NB4 (cell line): Measurements from ENCODE around the gene CROCC2.

Source experiments
- DNase-seq: peaks from one replicate; pipeline ENCODE4 v3.0.0; 2010; ENCODE audit warnings: low read depth
- H3K4me3 ChIP-seq: one replicate; pipeline ENCODE4 v1.5.1; 2011; ENCODE audit warnings: mild to moderate bottlenecking, low read depth, low read length, moderate library complexity
- MYC ChIP-seq: IDR thresholded peaks from 2 replicates; pipeline ENCODE4 v1.6.1; 2011; ENCODE audit warnings: low read depth, low read length
- POLR2A ChIP-seq: IDR thresholded peaks from 2 replicates; pipeline ENCODE4 v1.6.1; 2011; ENCODE audit warnings: mild to moderate bottlenecking; ENCODE audit not compliant: insufficient read length; ENCODE audit errors: extremely low read depth
- TF ChIP-seq, protein P1 (sequence below): IDR thresholded peaks from one replicate; pipeline ENCODE4 v1.5.1; 2012; ENCODE audit warnings: low read depth, low read length
- TF ChIP-seq, protein P2 (sequence below): IDR thresholded peaks from 2 replicates; pipeline ENCODE4 v1.6.1; 2011; ENCODE audit warnings: low read depth, low read length

Gene CROCC2

DNA sequence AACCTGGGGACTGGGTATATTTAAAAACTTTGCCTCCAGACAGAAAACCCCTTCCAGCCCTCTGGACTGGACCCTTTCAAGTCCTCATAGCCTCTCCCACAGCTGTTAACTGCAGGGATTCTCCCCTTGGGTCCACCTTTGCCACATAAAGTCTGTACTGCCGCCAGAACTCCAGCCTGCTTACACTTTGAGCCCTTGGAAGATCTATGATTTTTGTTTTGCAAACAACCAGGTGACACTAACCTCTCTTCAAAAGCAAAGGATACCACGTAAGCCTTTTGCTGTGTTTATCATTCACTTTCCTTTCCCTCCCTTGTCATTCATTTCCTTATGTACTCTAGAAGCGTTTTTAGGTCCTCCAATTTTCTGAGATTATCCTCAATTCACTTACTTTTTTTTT, 41.7 kb upstream of the CROCC2 start:
- no peak for DNase-seq
- no peak for TF ChIP-seq POLR2A
- H3K4me3 ChIP-seq = no peak overlapping the region

DNA sequence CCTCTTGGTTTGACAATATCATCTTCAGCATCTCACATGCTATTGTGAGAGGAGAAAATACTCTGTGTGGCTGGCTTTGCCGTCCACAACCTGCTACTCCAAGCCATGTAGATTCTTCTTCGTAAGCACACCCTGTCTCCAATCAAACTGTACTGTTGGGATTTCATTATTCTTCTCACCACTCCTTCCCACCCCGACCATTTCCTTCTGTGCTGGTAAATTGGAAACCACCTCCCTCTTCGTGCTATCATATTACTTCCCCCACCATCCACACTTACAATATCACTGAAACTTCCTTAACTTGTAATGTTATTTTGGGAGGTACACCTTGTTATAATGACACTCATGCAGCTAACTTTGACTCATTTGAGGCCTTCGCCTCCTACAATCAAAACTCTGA, 40.7 kb upstream of the CROCC2 start:
- DNase-seq = peak; percentile 58
- no peak overlapping the region for H3K4me3 ChIP-seq
- TF ChIP-seq, protein P1, sequence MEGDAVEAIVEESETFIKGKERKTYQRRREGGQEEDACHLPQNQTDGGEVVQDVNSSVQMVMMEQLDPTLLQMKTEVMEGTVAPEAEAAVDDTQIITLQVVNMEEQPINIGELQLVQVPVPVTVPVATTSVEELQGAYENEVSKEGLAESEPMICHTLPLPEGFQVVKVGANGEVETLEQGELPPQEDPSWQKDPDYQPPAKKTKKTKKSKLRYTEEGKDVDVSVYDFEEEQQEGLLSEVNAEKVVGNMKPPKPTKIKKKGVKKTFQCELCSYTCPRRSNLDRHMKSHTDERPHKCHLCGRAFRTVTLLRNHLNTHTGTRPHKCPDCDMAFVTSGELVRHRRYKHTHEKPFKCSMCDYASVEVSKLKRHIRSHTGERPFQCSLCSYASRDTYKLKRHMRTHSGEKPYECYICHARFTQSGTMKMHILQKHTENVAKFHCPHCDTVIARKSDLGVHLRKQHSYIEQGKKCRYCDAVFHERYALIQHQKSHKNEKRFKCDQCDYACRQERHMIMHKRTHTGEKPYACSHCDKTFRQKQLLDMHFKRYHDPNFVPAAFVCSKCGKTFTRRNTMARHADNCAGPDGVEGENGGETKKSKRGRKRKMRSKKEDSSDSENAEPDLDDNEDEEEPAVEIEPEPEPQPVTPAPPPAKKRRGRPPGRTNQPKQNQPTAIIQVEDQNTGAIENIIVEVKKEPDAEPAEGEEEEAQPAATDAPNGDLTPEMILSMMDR = no peak
- TF ChIP-seq MYC (no peak), POLR2A (no peak)
- TF ChIP-seq, protein P2, sequence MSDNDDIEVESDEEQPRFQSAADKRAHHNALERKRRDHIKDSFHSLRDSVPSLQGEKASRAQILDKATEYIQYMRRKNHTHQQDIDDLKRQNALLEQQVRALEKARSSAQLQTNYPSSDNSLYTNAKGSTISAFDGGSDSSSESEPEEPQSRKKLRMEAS = no peak

DNA sequence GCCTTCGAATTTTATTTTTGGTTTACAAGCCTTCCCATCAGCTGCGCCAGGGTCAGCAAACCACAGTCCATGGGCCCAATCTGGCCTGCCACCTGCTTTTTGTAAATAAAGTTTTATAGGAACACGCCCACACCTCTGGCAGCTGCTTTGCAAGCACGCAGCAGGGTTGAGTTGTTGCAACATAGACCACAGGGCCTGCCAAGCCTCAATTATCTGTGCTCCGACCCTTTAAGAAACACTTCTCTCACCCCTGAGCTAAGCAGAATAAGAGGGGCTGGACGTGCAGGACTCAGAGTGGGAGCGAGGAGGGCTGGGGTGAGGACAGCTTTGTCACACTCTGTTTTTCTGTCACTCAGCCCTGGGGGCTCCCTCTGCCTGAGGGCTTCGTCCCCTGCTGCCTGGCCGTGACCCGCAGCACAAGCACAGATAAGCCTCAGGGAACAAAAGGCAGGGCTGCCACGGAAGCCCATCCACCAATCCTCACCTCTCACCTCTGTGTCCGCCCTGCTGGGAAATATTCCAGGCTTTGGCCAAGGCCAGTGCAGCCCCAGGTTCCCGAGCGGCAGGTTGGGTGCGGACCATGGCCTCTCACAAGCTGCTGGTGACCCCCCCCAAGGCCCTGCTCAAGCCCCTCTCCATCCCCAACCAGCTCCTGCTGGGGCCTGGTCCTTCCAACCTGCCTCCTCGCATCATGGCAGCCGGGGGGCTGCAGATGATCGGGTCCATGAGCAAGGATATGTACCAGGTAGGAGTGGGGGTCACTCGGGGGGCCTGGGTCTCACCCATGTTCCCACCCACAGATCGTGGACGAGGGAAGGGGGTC, 37.6 kb upstream of the CROCC2 start, which contains the start of gene AGXT:
TSS of gene AGXT (plus strand) at position 539 of the 823 bp plus-strand sequence. CDS start at position 581, 42 bp downstream.
- TF ChIP-seq, protein P2 = peak; percentile 81
- TF ChIP-seq POLR2A (no peak), MYC (peak; percentile 90)
- TF ChIP-seq, protein P1 = no peak
- DNase-seq = peak; percentile 92
- no peak within 1 kb of the TSS for H3K4me3 ChIP-seq

DNA sequence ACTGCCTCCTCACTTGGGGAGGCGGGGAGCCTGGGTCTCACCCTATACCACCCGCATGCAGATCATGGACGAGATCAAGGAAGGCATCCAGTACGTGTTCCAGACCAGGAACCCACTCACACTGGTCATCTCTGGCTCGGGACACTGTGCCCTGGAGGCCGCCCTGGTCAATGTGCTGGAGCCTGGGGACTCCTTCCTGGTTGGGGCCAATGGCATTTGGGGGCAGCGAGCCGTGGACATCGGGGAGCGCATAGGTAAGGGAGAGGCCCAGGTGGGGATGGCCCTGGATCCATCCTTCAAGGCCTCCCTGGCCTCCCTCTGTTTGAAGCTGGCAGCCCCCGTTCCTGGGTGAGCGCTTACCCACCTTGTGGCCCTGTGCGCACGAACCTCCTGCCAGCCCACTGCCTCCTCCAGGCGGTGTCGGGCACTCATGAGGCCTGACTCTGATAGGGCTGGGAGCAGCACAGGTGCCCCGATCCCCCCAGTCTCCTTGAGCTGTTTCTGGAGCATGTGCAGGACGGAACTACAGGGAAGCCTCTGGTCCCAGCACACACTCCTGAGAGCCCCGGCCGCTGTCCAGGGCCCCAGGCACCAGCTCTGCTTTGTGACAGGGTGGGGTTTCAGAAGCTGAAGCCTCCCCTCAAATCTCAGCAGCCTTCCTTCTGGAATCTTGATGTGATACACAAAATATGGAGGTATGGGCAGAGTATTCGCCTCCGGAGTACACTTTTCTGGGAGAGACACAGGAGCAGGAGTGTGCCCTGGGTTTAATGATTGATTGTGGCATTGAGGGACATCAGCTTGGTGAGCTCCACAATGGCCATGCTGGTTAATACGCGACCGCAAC, 36.8 kb upstream of the CROCC2 start:
- no peak for TF ChIP-seq MYC
- TF ChIP-seq, protein P2 = no peak
- no peak for TF ChIP-seq POLR2A
- H3K4me3 ChIP-seq = no peak overlapping the region

DNA sequence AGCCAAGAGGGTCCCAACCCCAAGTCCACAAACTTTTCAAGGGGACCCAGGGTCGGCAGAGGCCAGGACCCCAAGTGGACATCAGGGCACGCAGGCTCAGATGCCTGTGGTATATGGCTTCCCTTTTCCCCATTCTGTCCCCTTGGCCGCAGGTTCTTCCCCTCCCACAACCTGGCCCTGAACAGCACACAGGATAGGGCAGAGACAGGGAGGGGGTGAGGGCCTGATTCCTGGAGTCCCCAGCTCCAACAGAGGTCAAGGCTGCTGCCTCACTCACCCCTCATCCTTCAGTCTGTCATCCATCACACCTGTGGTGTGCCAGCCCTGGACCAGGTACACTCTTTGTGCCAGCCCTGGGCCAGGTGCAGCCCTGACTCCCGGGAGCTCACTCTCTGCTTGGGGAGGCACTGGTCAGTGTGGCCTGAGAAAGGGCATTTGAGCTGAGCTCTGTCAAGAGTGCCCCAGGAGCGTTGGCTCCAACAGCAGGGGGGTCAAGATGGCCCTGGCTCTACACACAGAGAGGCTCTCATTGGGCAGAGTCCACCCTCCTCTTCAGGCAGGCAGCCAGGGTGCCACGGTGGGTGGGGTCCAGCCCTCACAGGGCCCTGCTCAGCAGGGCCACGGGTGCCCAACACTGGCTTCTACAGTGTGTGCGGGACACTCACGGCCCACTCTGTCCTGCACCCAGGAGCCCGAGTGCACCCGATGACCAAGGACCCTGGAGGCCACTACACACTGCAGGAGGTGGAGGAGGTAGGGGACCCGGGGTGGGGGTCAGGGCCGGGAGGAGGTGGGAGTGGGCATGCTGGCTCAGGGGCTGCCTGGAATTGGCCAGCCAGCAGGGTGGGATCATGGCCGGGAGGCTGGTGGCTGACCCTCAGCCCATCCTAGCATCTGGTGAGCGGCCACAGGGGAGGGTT, 35.9 kb upstream of the CROCC2 start:
- H3K4me3 ChIP-seq = no peak overlapping the region
- no peak for DNase-seq
- TF ChIP-seq POLR2A (no peak), MYC (no peak)
- TF ChIP-seq, protein P2 = no peak
- TF ChIP-seq, protein P1 = no peak

More for the DNA sequence above, 36.8 kb upstream of the CROCC2 start:
- DNase-seq = no peak
